Limb (tissue), 2 donors: Measurements from ENCODE around the gene PERM1.
A peak's percentile ranks its signal among the peaks of the same experiment; 100 is the strongest.
"Not testable (repeated sequence)": the region's sequence is repeated elsewhere in the genome, so short reads cannot be mapped to it uniquely, and the experiment has no call there.

Source experiments
- DNase-seq, 2 donors: peaks; one replicate each; pipeline ENCODE4 v3.0.0-alpha.2; 2016; ENCODE audit errors: extremely low spot score in 2 of 2

Gene PERM1

GRCh38 chr1:981955-982558, at the start of gene PERM1:
Gene PERM1 (minus strand): TSS chr1:982093. CDS start chr1:981029, 1,064 bp downstream.
- DNase-seq, result peak in 1 of 2 donors; percentile 29

- DNase-seq, result not testable (repeated sequence)
Observed at GRCh38 chr1:1030867-1031658, 49.2 kb upstream of the PERM1 start.

GRCh38 chr1:1027791-1028190, 45.9 kb upstream of the PERM1 start:
- DNase-seq, result no peak

GRCh38 chr1:1026599-1027413, 44.9 kb upstream of the PERM1 start:
- no peak for DNase-seq

GRCh38 chr1:1025730-1026129, 43.8 kb upstream of the PERM1 start:
- no peak for DNase-seq

- DNase-seq, result no peak
Observed at GRCh38 chr1:1024771-1025699, 43.1 kb upstream of the PERM1 start.

- no peak for DNase-seq
Observed at GRCh38 chr1:1024149-1024770, 42.4 kb upstream of the PERM1 start.

GRCh38 chr1:1023700-1024099, 41.8 kb upstream of the PERM1 start:
- DNase-seq, result no peak

- DNase-seq, result no peak
Observed at GRCh38 chr1:1022302-1023009, 40.6 kb upstream of the PERM1 start.

- DNase-seq, result no peak
Observed at GRCh38 chr1:1021920-1022259, 40.0 kb upstream of the PERM1 start.

- peak; percentile 54 to 83 for DNase-seq
Observed at GRCh38 chr1:1021010-1021919, 39.4 kb upstream of the PERM1 start.

- DNase-seq, result peak in 1 of 2 donors; percentile 71
Observed at GRCh38 chr1:1020415-1021009, 38.6 kb upstream of the PERM1 start.

GRCh38 chr1:1020000-1020404, 38.1 kb upstream of the PERM1 start, which contains the start of gene AGRN:
Gene AGRN (plus strand): TSS chr1:1020120. CDS start chr1:1020173, 53 bp downstream.
- no peak for DNase-seq

- peak; percentile 83 to 93 for DNase-seq
Observed at GRCh38 chr1:1019122-1019999, 37.5 kb upstream of the PERM1 start.

- DNase-seq, result not testable (repeated sequence)
Observed at GRCh38 chr1:1018321-1018685, 36.4 kb upstream of the PERM1 start.

- DNase-seq, result not testable (repeated sequence)
Observed at GRCh38 chr1:1017397-1018320, 35.8 kb upstream of the PERM1 start.
